GM06990 (cell line): ENCODE data around the gene TMEM117.

Source experiments
- DNase-seq: peaks from one replicate; pipeline ENCODE4 v3.0.0-alpha.2; 2011; ENCODE audit not compliant: insufficient read length; ENCODE audit errors: extremely low read depth
- H3K27me3 ChIP-seq: replicated peaks from 2 replicates; pipeline ENCODE4 v1.6.0; 2011; ENCODE audit warnings: low read length; ENCODE audit not compliant: control insufficient read depth, insufficient read depth
- H3K36me3 ChIP-seq: 2 replicates; pipeline ENCODE4 v1.5.1; 2011; ENCODE audit warnings: low read length; ENCODE audit not compliant: control insufficient read depth, insufficient read depth
- H3K4me3 ChIP-seq: replicated peaks from 2 replicates; pipeline ENCODE4 v1.5.1; 2011; ENCODE audit warnings: low read depth, mild to moderate bottlenecking, control low read depth, low read length
- CTCF ChIP-seq: IDR thresholded peaks from 2 replicates; pipeline ENCODE4 v1.5.1; 2011; ENCODE audit warnings: low read length, control low read depth, mild to moderate bottlenecking, inconsistent platforms; ENCODE audit not compliant: insufficient read depth, poor library complexity, severe bottlenecking

TMEM117 gene

GRCh38 chr12:44217146-44217883 lies 381.4 kb downstream of the TMEM117 start:
- no peaks in the 10 kb centered on the region for H3K36me3 ChIP-seq
- DNase-seq = no peak
- no peak for TF ChIP-seq CTCF
- no peak overlapping the region for H3K4me3 ChIP-seq
- H3K27me3 ChIP-seq = no peaks in the 10 kb centered on the region

- no peaks in the 10 kb centered on the region for H3K27me3 ChIP-seq
- no peak for TF ChIP-seq CTCF
- DNase-seq = no peak
- H3K4me3 ChIP-seq = no peak overlapping the region
- H3K36me3 ChIP-seq = no peaks in the 10 kb centered on the region
These were observed 387.9 kb downstream of the TMEM117 start for GRCh38 chr12:44223736-44224135.

GRCh38 chr12:44224399-44225148 lies 388.7 kb downstream of the TMEM117 start:
- no peak for DNase-seq
- no peak overlapping the region for H3K4me3 ChIP-seq
- no peak for TF ChIP-seq CTCF
- H3K27me3 ChIP-seq = no peaks in the 10 kb centered on the region
- no peaks in the 10 kb centered on the region for H3K36me3 ChIP-seq

- Histone ChIP-seq H3K36me3 (no peaks in the 10 kb centered on the region), H3K27me3 (no peaks in the 10 kb centered on the region), H3K4me3 (no peak overlapping the region)
- DNase-seq = no peak
- TF ChIP-seq CTCF = no peak
These were observed 389.2 kb downstream of the TMEM117 start for GRCh38 chr12:44225149-44225510.

- no peaks in the 10 kb centered on the region for H3K36me3 ChIP-seq
- TF ChIP-seq CTCF = no peak
- no peak overlapping the region for H3K4me3 ChIP-seq
- H3K27me3 ChIP-seq = no peaks in the 10 kb centered on the region
- DNase-seq = no peak
These were observed 391.7 kb downstream of the TMEM117 start for GRCh38 chr12:44227616-44228015.
